ENCODE results near the gene EMD.

Gene EMD

GRCh38 chrX:154374313-154375155 lies 4.6 kb upstream of the EMD start, which contains the start of gene FLNA:
FLNA (minus strand) TSS chrX:154374634; CDS start chrX:154371245, 3,389 bp downstream.
- Histone ChIP-seq H3F3A (ENCODE audit: control insufficient read depth, insufficient read depth) (no peaks in the 10 kb centered on the region), H3K4me1 (ENCODE audit: control insufficient read depth, low read length) (peaks cover 56% of the 10 kb centered on the region), H3K9me3 (ENCODE audit: control insufficient read depth, insufficient read depth, low read length) (no peaks in the 10 kb centered on the region), H3K79me2 (ENCODE audit: control insufficient read depth, low read length) (peaks cover 18% of the 10 kb centered on the region), H3K4me3 (ENCODE audit: low read length) (peak within 1 kb of the TSS; percentile 68), H3K4me2 (ENCODE audit: low read length) (peak within 1 kb of the TSS; percentile 76), H3K27ac (ENCODE audit: low read depth, low read length) (no peak within 1 kb of the TSS), H4K20me1 (ENCODE audit: control insufficient read depth, insufficient read depth, low read depth, low read length) (no peaks in the 10 kb centered on the region), H3K27me3 (ENCODE audit: control insufficient read depth, low read length) (peaks cover 8% of the 10 kb centered on the region; the same call in 1 of the 2 replicates), H3K36me3 (ENCODE audit: control insufficient read depth, low read length) (no peaks in the 10 kb centered on the region; the same call in 1 of the 2 replicates), H3K9me2 (replicated peaks; ENCODE audit: control insufficient read depth, low read length) (no peaks in the 10 kb centered on the region)
- TF ChIP-seq EZH2phosphoT487 (IDR thresholded peaks at IDR 0.05; ENCODE audit: borderline replicate concordance, low read length) (no peak), CTCF (IDR thresholded peaks at IDR 0.05; ENCODE audit: low read depth, low read length, poor library complexity, severe bottlenecking) (no peak)

GRCh38 chrX:154375156-154375504 lies 4.0 kb upstream of the EMD start:
- TF ChIP-seq CTCF (IDR thresholded peaks at IDR 0.05; ENCODE audit: low read depth, low read length, poor library complexity, severe bottlenecking): no peak
- no peak for TF ChIP-seq EZH2phosphoT487 (IDR thresholded peaks at IDR 0.05; ENCODE audit: borderline replicate concordance, low read length)
- Histone ChIP-seq H3K36me3 (ENCODE audit: control insufficient read depth, low read length) (peaks cover 3% of the 10 kb centered on the region), H3K4me3 (ENCODE audit: low read length) (peak overlapping the region; percentile 68), H4K20me1 (ENCODE audit: control insufficient read depth, insufficient read depth, low read depth, low read length) (no peaks in the 10 kb centered on the region), H3K79me2 (ENCODE audit: control insufficient read depth, low read length) (peaks cover 18% of the 10 kb centered on the region), H3K4me1 (ENCODE audit: control insufficient read depth, low read length) (peaks cover 54% of the 10 kb centered on the region), H3K27ac (ENCODE audit: low read depth, low read length) (no peak overlapping the region), H3F3A (ENCODE audit: control insufficient read depth, insufficient read depth) (no peaks in the 10 kb centered on the region), H3K27me3 (ENCODE audit: control insufficient read depth, low read length) (peaks cover 8% of the 10 kb centered on the region; the same call in 1 of the 2 replicates), H3K9me3 (ENCODE audit: control insufficient read depth, insufficient read depth, low read length) (no peaks in the 10 kb centered on the region), H3K9me2 (replicated peaks; ENCODE audit: control insufficient read depth, low read length) (no peaks in the 10 kb centered on the region), H3K4me2 (ENCODE audit: low read length) (peak overlapping the region; percentile 76)

GRCh38 chrX:154376774-154377173 lies 2.3 kb upstream of the EMD start:
- Histone ChIP-seq H3K9me2 (replicated peaks; ENCODE audit: control insufficient read depth, low read length) (no peaks in the 10 kb centered on the region), H3K4me2 (ENCODE audit: low read length) (no peak overlapping the region; the same call in 1 of the 2 replicates), H4K20me1 (ENCODE audit: control insufficient read depth, insufficient read depth, low read depth, low read length) (no peaks in the 10 kb centered on the region), H3K4me3 (ENCODE audit: low read length) (no peak overlapping the region), H3K27ac (ENCODE audit: low read depth, low read length) (no peak overlapping the region), H3K9me3 (ENCODE audit: control insufficient read depth, insufficient read depth, low read length) (no peaks in the 10 kb centered on the region), H3K36me3 (ENCODE audit: control insufficient read depth, low read length) (peaks cover 15% of the 10 kb centered on the region), H3K4me1 (ENCODE audit: control insufficient read depth, low read length) (peaks cover 57% of the 10 kb centered on the region), H3F3A (ENCODE audit: control insufficient read depth, insufficient read depth) (no peaks in the 10 kb centered on the region), H3K27me3 (ENCODE audit: control insufficient read depth, low read length) (peaks cover 8% of the 10 kb centered on the region; the same call in 1 of the 2 replicates), H3K79me2 (ENCODE audit: control insufficient read depth, low read length) (peaks cover 18% of the 10 kb centered on the region)
- TF ChIP-seq EZH2phosphoT487 (IDR thresholded peaks at IDR 0.05; ENCODE audit: borderline replicate concordance, low read length): no peak
- no peak for TF ChIP-seq CTCF (IDR thresholded peaks at IDR 0.05; ENCODE audit: low read depth, low read length, poor library complexity, severe bottlenecking)
